SK-N-MC (cell line): ENCODE data around the gene UBAC2.

Experiments used
- EZH2 ChIP-seq: fragments of 200-600 bp; sonication (generic); IDR thresholded peaks from one replicate; pipeline ENCODE4 v1.6.1; 2017; ENCODE audit warnings: antibody characterized with exemption
- FOXP2 ChIP-seq: optimal IDR thresholded peaks from 2 replicates; pipeline ENCODE3; 2011; ENCODE audit warnings: mild to moderate bottlenecking, moderate library complexity; ENCODE audit not compliant: insufficient read depth; ENCODE audit errors: extremely low read length, control extremely low read depth
- POLR2AphosphoS5 ChIP-seq: IDR thresholded peaks from 2 replicates; pipeline ENCODE4 v1.6.1; 2012; ENCODE audit warnings: mild to moderate bottlenecking, low read depth, low read length, borderline replicate concordance

DNA sequence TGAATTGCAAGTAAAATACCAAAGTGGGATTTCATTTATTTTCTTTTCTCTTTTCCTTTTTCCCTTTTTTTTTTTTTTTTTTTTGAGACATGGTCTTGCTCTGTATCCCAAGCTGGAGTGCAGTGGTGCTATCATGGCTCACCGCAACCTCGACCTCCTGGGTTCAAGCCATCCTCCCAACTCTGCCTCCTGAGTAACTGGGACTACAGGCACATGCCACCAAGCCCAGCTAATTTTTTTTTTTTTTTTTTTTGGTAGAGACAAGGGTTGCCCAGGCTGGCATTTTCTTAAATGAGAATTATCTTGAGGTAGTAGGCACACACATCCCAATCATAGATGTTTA lies 175.1 kb downstream of the UBAC2 start:
- TF ChIP-seq EZH2 (no peak), POLR2AphosphoS5 (no peak), FOXP2 (no peak)
